HCT116 (cell line): ENCODE data around the gene KANSL3. TPM values are rescaled to one million over a fixed set of nuclear protein-coding genes. Genes with fewer than 3 reads are reported as not detected.

Source experiments
- ATAC-seq: fragments of 200-7000 bp; cut with Tn5 transposase; 2 replicates; pipeline ENCODE4 v1.9.1; 2020; ENCODE audit warnings: mild to moderate bottlenecking, moderate library complexity
- BruUV-seq: library from RNA; stranded (reverse); fragments of 400-500 nt; replicated peaks from 2 replicates; lab custom pipeline; 2021; lab: Mats Ljungman, UMichigan
- CTCF ChIA-PET: fragments of 300-600 bp; sonication (Branson Sonifier 250); formaldehyde crosslinking; loops from one replicate; lab custom pipeline; 2021; ENCODE audit warnings: antibody characterized with exemption; lab: Charles Lee
- POLR2A ChIA-PET: fragments of 300-600, 350-600 bp; sonication (Branson Sonifier 250); formaldehyde crosslinking; loops from one replicate; lab custom pipeline; 2021; ENCODE audit warnings: antibody characterized with exemption; lab: Charles Lee
- RAD21 ChIA-PET, 2 experiments: fragments of 300-600 bp; sonication (Branson Sonifier 250); formaldehyde crosslinking; loops; one replicate each; lab custom pipeline; 2023; ENCODE audit warnings: low total read pairs in 2 of 2; ENCODE audit not compliant: uncharacterized antibody in 2 of 2, unreplicated experiment in 2 of 2, low non-redundant PET in 1 of 2; lab: Charles Lee
- DNase-seq: peaks from one replicate; pipeline ENCODE4 v3.0.0-alpha.2; 2010; ENCODE audit warnings: low read depth, low spot score
- H2AFZ ChIP-seq: fragments of 200-600 bp; shearing (Covaris generic), sonication (generic); 2 replicates; pipeline ENCODE4 v1.6.1; 2017; ENCODE audit warnings: low read depth, mixed run types, mixed read lengths, antibody characterized with exemption, low read length; ENCODE audit not compliant: poor library complexity, severe bottlenecking
- H3K27ac ChIP-seq: 2 replicates; pipeline ENCODE4 v1.5.1; 2012; ENCODE audit warnings: low read depth, low read length
- H3K27me3 ChIP-seq: fragments of 200-600 bp; sonication (generic); 2 replicates; pipeline ENCODE4 v1.6.1; 2016; ENCODE audit warnings: mixed run types, low read length, mixed read lengths; ENCODE audit not compliant: insufficient read depth
- H3K36me3 ChIP-seq, 2 experiments: fragments of 200-500 bp in 1 of 2; fragments of 200-600 bp in 1 of 2; sonication (Bioruptor generic) in 1 of 2; sonication (generic) in 1 of 2; 2 replicates each; pipeline versions ENCODE4 v1.5.1 to v1.6.1; 2014 to 2016; ENCODE audit warnings: low read length in 2 of 2, inconsistent platforms in 1 of 2, mixed read lengths in 1 of 2, mixed run types in 1 of 2; ENCODE audit not compliant: insufficient read depth in 2 of 2, control insufficient read depth in 1 of 2
- H3K4me1 ChIP-seq, 2 experiments: fragments of 200-600 bp in 1 of 2; sonication (generic) in 1 of 2; 2 replicates each; pipeline versions ENCODE4 v1.5.1 to v1.6.1; 2012 to 2017; ENCODE audit warnings: low read length in 2 of 2, inconsistent platforms in 1 of 2, mild to moderate bottlenecking in 1 of 2, mixed read lengths in 1 of 2, mixed run types in 1 of 2, moderate library complexity in 1 of 2; ENCODE audit not compliant: insufficient read depth in 2 of 2, control insufficient read depth in 1 of 2
- H3K4me2 ChIP-seq: fragments of 200-600 bp; sonication (generic); 2 replicates; pipeline ENCODE4 v1.6.1; 2017; ENCODE audit warnings: mixed run types, low read length, mixed read lengths
- H3K4me3 ChIP-seq, 2 experiments: fragments of 200-600 bp in 1 of 2; sonication (generic) in 1 of 2; replicated peaks in 1 of 2; 2 replicates each; pipeline ENCODE4 v1.5.1; 2011 to 2016; ENCODE audit warnings: low read length in 2 of 2, control low read depth in 1 of 2, low read depth in 1 of 2, mild to moderate bottlenecking in 1 of 2, mixed read lengths in 1 of 2, mixed run types in 1 of 2
- H3K79me2 ChIP-seq: fragments of 200-600 bp; sonication (generic); 2 replicates; pipeline ENCODE4 v1.6.1; 2017; ENCODE audit warnings: mild to moderate bottlenecking, mixed run types, low read length, moderate library complexity, mixed read lengths; ENCODE audit not compliant: insufficient read depth
- H3K9ac ChIP-seq: fragments of 200-600 bp; sonication (generic); 2 replicates; pipeline ENCODE4 v1.6.1; 2016; ENCODE audit warnings: low read length, mixed read lengths
- H3K9me2 ChIP-seq: fragments of 200-600 bp; sonication (generic), shearing (Covaris generic); 2 replicates; pipeline ENCODE4 v1.6.1; 2017; ENCODE audit warnings: mixed run types, mild to moderate bottlenecking, moderate library complexity; ENCODE audit not compliant: insufficient read depth
- H3K9me3 ChIP-seq, 2 experiments: fragments of 200-500 bp in 1 of 2; fragments of 200-600 bp in 1 of 2; sonication (Bioruptor generic) in 1 of 2; sonication (generic) in 1 of 2; 2 replicates each; pipeline ENCODE4 v1.6.1; 2014 to 2017; ENCODE audit warnings: low read length in 2 of 2, mixed read lengths in 2 of 2, inconsistent platforms in 1 of 2, low read depth in 1 of 2, mild to moderate bottlenecking in 1 of 2, mixed run types in 1 of 2, moderate library complexity in 1 of 2; ENCODE audit not compliant: control insufficient read depth in 1 of 2, insufficient read depth in 1 of 2
- H4K20me1 ChIP-seq: fragments of 200-600 bp; sonication (generic), shearing (Covaris generic); 2 replicates; pipeline ENCODE4 v1.6.1; 2017; ENCODE audit warnings: mixed run types, mild to moderate bottlenecking, moderate library complexity; ENCODE audit not compliant: insufficient read depth
- CBX3 ChIP-seq: IDR thresholded peaks from 2 replicates; pipeline ENCODE4 v1.6.1; 2012; ENCODE audit warnings: low read depth
- CEBPB ChIP-seq: IDR thresholded peaks from 2 replicates; pipeline ENCODE4 v1.6.1; 2012; ENCODE audit warnings: low read depth
- EGR1 ChIP-seq: IDR thresholded peaks from 2 replicates; pipeline ENCODE4 v1.6.1; 2012; ENCODE audit warnings: low read depth
- EZH2 ChIP-seq: fragments of 200-600 bp; sonication (generic); IDR thresholded peaks from 2 replicates; pipeline ENCODE4 v1.6.1; 2017; ENCODE audit warnings: antibody characterized with exemption, mixed run types
- EZH2phosphoT487 ChIP-seq: fragments of 200-600 bp; IDR thresholded peaks from 2 replicates; pipeline ENCODE4 v1.6.1; 2018; ENCODE audit warnings: antibody characterized with exemption, borderline replicate concordance
- FOSL1 ChIP-seq: IDR thresholded peaks from 2 replicates; pipeline ENCODE4 v1.6.1; 2012; ENCODE audit warnings: low read depth
- POLR2A ChIP-seq: IDR thresholded peaks from 2 replicates; pipeline ENCODE4 v1.7.0; 2011; ENCODE audit warnings: borderline replicate concordance; ENCODE audit not compliant: insufficient read depth, insufficient read length; ENCODE audit errors: extremely low read depth
- POLR2AphosphoS5 ChIP-seq: IDR thresholded peaks from 2 replicates; pipeline ENCODE4 v1.6.1; 2011; ENCODE audit warnings: mild to moderate bottlenecking, low read depth, low read length, moderate library complexity
- RAD21 ChIP-seq: IDR thresholded peaks from 2 replicates; pipeline ENCODE4 v1.6.1; 2012; ENCODE audit warnings: low read depth, mild to moderate bottlenecking
- SIN3A ChIP-seq: IDR thresholded peaks from 2 replicates; pipeline ENCODE4 v1.6.1; 2012; ENCODE audit warnings: low read depth
- SP1 ChIP-seq: IDR thresholded peaks from 2 replicates; pipeline ENCODE4 v1.6.1; 2012; ENCODE audit warnings: low read depth
- SRF ChIP-seq: IDR thresholded peaks from 2 replicates; pipeline ENCODE4 v1.6.1; 2012; ENCODE audit warnings: low read depth
- TCF7L2 ChIP-seq: IDR thresholded peaks from 2 replicates; pipeline ENCODE4 v1.7.0; 2011; ENCODE audit warnings: borderline replicate concordance, inconsistent platforms; ENCODE audit not compliant: insufficient read depth, insufficient read length; ENCODE audit errors: extremely low read depth
- YY1 ChIP-seq: IDR thresholded peaks from 2 replicates; pipeline ENCODE4 v1.6.1; 2011; ENCODE audit warnings: low read length, low read depth, moderate library complexity, mild to moderate bottlenecking; ENCODE audit not compliant: insufficient replicate concordance; ENCODE audit errors: extremely low read depth
- ZFX ChIP-seq: fragments of 450-650 bp; IDR thresholded peaks from 2 replicates; pipeline ENCODE4 v1.6.1; 2017
- ZNF274 ChIP-seq: fragments of 200-500 bp; sonication (Bioruptor generic); IDR thresholded peaks from 2 replicates; pipeline ENCODE4 v1.6.1; 2014; ENCODE audit warnings: mild to moderate bottlenecking, low read depth, low read length, inconsistent platforms
- intact Hi-C: fragments of 100-400 bp; cut with micrococcal nuclease; formaldehyde crosslinking; loops from 2 replicates; pipeline ENCODE4 v1.10.0; 2022
- total RNA-seq: library from RNA; stranded (reverse); gene quantifications from one replicate; pipeline ENCODE4 v1.2.1, GENCODE V29; 2021; ENCODE audit not compliant: unreplicated experiment
- TF ChIP-seq, protein P1 (sequence below): IDR thresholded peaks from 2 replicates; pipeline ENCODE4 v1.6.1; 2011; ENCODE audit warnings: mild to moderate bottlenecking, low read length, moderate library complexity; ENCODE audit not compliant: insufficient replicate concordance; ENCODE audit errors: extremely low read depth
- TF ChIP-seq, protein P2 (sequence below): IDR thresholded peaks from 2 replicates; pipeline ENCODE4 v1.6.1; 2012; ENCODE audit warnings: low read depth
- TF ChIP-seq, protein P3 (sequence below): IDR thresholded peaks from 2 replicates; pipeline ENCODE4 v1.6.1; 2012

Gene KANSL3
- total RNA-seq, 1 experiment from 2014 or later = 35.8 TPM

DNA sequence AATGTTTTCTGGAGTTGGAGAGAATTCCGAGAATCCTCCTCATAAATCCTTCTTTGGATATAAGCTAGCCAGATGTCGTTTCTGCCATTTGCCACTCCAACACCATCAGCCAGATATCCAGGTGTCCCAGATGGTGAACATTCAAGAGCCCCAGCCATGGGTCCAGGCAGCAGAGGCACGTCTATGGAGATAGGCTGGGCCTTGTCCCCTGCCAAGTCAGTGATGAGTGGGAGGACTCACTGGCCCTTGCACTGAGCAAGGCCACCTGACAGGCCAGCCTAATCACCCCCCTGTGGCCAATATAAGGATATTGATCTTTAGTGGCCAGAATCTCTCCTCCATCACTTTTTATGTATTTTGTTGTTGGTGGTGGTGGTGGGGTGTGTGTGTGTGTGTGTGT, 73.5 kb downstream of the KANSL3 start:
- no peaks in the 10 kb centered on the region for H3K79me2 ChIP-seq
- no peaks in the 10 kb centered on the region for H3K4me1 ChIP-seq
- H3K27me3 ChIP-seq = no peaks in the 10 kb centered on the region
- H4K20me1 ChIP-seq = no peaks in the 10 kb centered on the region
- H3K9ac ChIP-seq = no peak overlapping the region
- intact Hi-C loops = no loop called here
- TF ChIP-seq CEBPB = no peak
- TF ChIP-seq FOSL1 = no peak
- TF ChIP-seq EZH2phosphoT487 = no peak
- TF ChIP-seq EZH2 = no peak
- TF ChIP-seq ZNF274 = no peak
- no peak for TF ChIP-seq POLR2A
- no peak for TF ChIP-seq CBX3
- no peak for TF ChIP-seq POLR2AphosphoS5
- TF ChIP-seq, protein P1, sequence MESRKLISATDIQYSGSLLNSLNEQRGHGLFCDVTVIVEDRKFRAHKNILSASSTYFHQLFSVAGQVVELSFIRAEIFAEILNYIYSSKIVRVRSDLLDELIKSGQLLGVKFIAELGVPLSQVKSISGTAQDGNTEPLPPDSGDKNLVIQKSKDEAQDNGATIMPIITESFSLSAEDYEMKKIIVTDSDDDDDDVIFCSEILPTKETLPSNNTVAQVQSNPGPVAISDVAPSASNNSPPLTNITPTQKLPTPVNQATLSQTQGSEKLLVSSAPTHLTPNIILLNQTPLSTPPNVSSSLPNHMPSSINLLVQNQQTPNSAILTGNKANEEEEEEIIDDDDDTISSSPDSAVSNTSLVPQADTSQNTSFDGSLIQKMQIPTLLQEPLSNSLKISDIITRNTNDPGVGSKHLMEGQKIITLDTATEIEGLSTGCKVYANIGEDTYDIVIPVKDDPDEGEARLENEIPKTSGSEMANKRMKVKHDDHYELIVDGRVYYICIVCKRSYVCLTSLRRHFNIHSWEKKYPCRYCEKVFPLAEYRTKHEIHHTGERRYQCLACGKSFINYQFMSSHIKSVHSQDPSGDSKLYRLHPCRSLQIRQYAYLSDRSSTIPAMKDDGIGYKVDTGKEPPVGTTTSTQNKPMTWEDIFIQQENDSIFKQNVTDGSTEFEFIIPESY = no peak
- no peak for TF ChIP-seq SRF
- TF ChIP-seq, protein P2, sequence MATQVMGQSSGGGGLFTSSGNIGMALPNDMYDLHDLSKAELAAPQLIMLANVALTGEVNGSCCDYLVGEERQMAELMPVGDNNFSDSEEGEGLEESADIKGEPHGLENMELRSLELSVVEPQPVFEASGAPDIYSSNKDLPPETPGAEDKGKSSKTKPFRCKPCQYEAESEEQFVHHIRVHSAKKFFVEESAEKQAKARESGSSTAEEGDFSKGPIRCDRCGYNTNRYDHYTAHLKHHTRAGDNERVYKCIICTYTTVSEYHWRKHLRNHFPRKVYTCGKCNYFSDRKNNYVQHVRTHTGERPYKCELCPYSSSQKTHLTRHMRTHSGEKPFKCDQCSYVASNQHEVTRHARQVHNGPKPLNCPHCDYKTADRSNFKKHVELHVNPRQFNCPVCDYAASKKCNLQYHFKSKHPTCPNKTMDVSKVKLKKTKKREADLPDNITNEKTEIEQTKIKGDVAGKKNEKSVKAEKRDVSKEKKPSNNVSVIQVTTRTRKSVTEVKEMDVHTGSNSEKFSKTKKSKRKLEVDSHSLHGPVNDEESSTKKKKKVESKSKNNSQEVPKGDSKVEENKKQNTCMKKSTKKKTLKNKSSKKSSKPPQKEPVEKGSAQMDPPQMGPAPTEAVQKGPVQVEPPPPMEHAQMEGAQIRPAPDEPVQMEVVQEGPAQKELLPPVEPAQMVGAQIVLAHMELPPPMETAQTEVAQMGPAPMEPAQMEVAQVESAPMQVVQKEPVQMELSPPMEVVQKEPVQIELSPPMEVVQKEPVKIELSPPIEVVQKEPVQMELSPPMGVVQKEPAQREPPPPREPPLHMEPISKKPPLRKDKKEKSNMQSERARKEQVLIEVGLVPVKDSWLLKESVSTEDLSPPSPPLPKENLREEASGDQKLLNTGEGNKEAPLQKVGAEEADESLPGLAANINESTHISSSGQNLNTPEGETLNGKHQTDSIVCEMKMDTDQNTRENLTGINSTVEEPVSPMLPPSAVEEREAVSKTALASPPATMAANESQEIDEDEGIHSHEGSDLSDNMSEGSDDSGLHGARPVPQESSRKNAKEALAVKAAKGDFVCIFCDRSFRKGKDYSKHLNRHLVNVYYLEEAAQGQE = no peak
- TF ChIP-seq ZFX = no peak
- TF ChIP-seq SP1 = no peak
- no peak for TF ChIP-seq EGR1
- TF ChIP-seq TCF7L2 = no peak
- no peak for TF ChIP-seq RAD21
- TF ChIP-seq YY1 = no peak
- TF ChIP-seq, protein P3, sequence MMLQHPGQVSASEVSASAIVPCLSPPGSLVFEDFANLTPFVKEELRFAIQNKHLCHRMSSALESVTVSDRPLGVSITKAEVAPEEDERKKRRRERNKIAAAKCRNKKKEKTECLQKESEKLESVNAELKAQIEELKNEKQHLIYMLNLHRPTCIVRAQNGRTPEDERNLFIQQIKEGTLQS = no peak
- TF ChIP-seq SIN3A = no peak
- H3K27ac ChIP-seq = no peak overlapping the region
- CTCF ChIA-PET = interaction anchor here (1.1 kb wide), 1 partner anchor 10 kb away, joined by 3 read pairs; no protein-coding TSS in a partner anchor
- BruUV-seq = no TSS peak
- POLR2A ChIA-PET = no interaction called here
- no peaks in the 10 kb centered on the region for H3K36me3 ChIP-seq
- H3K9me3 ChIP-seq = no peaks in the 10 kb centered on the region
- no peak for DNase-seq
- no peak overlapping the region for H2AFZ ChIP-seq
- no peak for ATAC-seq
- no peak overlapping the region for H3K4me3 ChIP-seq
- no peak overlapping the region for H3K4me2 ChIP-seq
- RAD21 ChIA-PET = interaction anchor here in 1 of 2 experiments (0.7 kb wide), 1 partner anchor 22 kb away, joined by 3 read pairs; no protein-coding TSS in a partner anchor
- no peaks in the 10 kb centered on the region for H3K9me2 ChIP-seq
